Choroid plexus epithelial cell (primary cell): Measurements from ENCODE around the gene LARGE1.
A peak's percentile ranks its signal among the peaks of the same experiment; 100 is the strongest.

ENCODE experiments used
- DNase-seq: peaks from one replicate; pipeline ENCODE4 v3.0.0-alpha.2; 2010; ENCODE audit warnings: low read depth
- H3K4me3 ChIP-seq: 2 replicates; pipeline ENCODE4 v1.5.1; 2011; ENCODE audit warnings: low read depth, mild to moderate bottlenecking, control low read depth, low read length, moderate library complexity
- TF ChIP-seq, protein P1 (sequence below): conservative IDR thresholded peaks from 2 replicates; pipeline ENCODE4 v1.5.1; 2011; ENCODE audit warnings: low read depth, mild to moderate bottlenecking, control low read depth, inconsistent platforms, low read length, moderate library complexity

LARGE1 gene

DNA sequence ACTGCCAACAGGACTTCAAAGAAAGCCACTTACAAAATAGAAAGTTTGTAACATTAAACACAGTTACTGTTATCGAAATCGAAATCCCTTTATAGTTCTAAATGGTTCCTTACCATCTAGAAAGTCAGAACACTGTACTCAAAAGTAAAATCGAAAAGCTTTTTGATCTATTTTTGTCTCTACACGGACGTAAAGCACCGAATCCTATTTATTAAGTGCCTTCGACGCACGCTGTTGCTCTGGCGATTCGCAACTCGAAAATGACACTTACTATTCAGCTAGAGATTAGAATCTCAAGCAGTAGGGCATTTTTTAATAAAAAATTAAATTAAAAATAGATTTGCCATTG lies 78.3 kb downstream of the LARGE1 start:
- H3K4me3 ChIP-seq: no peak overlapping the region
- TF ChIP-seq, protein P1, sequence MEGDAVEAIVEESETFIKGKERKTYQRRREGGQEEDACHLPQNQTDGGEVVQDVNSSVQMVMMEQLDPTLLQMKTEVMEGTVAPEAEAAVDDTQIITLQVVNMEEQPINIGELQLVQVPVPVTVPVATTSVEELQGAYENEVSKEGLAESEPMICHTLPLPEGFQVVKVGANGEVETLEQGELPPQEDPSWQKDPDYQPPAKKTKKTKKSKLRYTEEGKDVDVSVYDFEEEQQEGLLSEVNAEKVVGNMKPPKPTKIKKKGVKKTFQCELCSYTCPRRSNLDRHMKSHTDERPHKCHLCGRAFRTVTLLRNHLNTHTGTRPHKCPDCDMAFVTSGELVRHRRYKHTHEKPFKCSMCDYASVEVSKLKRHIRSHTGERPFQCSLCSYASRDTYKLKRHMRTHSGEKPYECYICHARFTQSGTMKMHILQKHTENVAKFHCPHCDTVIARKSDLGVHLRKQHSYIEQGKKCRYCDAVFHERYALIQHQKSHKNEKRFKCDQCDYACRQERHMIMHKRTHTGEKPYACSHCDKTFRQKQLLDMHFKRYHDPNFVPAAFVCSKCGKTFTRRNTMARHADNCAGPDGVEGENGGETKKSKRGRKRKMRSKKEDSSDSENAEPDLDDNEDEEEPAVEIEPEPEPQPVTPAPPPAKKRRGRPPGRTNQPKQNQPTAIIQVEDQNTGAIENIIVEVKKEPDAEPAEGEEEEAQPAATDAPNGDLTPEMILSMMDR: no peak
- DNase-seq: no peak

DNA sequence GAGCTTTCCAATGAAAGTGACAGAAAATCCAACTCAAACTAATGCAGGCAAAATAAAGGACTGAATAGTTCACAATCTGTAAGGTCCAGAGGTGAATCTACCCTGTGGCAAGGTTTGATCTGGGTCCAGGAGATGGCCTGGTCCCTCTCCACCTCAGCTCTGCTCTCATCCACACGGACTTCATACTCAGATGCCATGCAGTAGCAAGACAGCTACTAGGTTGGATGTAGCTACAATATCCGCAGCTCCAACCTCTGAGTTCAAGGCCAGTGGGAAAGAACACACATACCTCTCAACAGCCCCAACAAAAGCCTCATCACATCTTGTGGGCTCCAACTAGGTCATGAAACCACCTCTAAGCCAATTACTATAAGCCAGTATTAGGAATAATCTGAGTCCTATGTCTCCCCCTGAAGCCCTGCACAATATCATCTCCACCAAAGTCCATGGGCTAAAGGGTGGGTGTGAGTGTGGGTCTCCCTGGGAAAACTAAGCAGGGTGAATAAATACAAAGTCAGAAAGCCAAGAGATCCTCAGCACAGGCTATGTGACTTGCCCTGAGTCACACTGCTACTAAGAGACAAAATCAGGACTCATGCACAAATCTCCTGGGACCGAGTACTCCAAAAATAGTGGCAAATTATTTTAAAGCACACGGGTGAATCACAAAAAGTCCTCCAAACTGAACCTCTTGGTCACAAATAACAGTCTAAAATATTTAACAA lies 78.8 kb downstream of the LARGE1 start:
- no peak overlapping the region for H3K4me3 ChIP-seq
- TF ChIP-seq, protein P1: no peak
- no peak for DNase-seq

DNA sequence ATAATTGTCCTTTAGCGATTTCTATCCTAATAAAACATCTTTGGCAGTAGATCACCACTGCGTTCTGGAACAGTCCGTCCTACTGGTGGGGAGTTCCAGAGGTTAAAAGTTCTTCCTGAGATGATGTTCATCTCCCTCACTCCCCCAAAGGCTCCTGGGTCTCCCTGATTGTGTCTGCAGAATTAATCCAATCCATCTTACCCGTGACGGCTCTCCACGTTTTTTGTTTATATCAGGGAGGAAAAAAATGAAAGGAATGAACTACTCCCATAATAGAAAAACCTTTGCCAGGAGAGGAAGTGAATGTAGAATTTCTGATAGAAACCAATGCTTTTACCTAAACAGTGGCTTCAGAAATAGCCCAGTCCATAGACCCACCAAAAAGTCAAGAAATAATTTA lies 81.6 kb downstream of the LARGE1 start:
- no peak overlapping the region for H3K4me3 ChIP-seq
- TF ChIP-seq, protein P1: no peak
- DNase-seq: no peak

DNA sequence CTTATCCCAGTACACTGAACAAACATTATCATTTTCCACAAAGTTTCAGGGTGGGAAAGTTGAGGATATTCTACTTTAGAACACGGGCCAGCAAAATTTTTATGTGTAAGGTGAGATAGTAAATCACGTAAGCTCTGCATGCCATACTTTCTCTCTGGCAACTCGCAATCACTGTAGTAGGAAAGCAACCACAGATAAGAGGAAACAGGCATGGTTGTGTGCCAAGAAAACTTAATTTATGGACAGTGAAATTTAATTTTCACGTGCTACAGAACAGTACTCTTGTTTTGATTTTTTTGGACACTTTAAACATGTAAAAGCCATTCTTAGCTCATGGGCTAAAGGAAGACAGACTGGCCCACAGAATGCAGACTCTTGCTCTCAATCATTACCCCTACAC lies 82.5 kb downstream of the LARGE1 start:
- DNase-seq: no peak
- no peak overlapping the region for H3K4me3 ChIP-seq
- TF ChIP-seq, protein P1: no peak

DNA sequence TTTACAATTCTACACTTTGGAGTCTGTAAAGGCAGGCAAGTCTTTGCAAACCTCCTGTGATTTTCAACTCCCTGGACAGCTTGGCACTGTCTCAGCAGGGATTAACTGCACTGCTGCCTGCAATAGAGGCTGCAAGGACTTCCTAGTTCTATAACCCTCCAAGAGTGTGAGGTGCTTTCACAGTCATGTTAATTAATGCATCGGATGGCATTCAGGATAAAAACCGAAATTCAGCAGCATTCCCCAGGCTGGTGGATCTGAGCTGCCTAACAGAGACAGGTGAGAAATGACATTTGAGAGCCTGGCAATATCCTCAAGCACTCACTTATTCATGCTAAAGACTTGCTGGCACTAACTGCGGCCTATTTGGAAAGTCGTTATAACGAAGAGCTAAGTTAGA lies 85.0 kb downstream of the LARGE1 start:
- H3K4me3 ChIP-seq: no peak overlapping the region
- TF ChIP-seq, protein P1: no peak
- DNase-seq: no peak

DNA sequence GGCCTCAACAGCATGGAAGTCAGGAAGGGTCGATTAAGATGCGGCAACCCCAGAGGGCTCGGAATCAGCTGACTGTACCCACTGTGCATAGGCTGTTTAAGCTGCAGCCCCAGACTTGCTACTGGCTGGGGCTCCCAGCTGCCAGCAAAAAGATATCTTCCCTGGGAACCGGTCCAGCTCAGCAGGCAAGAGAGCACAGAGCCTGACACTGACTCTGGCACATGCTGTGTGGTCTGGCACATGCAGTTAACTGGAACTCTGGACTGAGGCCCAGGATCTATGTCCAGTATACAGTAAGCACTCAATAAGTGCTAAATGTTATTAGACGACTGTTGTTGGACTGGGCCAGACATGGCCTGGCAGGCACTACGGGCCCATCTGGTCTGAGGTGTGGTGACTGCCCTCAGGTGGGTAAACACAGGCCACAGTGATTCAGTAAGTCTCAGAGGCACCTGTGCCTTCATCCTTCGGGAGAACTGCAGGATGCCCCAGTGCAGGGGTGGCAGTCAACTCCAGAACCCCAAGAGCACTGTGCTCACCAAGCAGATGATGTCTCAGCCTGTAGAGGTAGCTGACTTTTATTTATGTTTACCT lies 87.6 kb downstream of the LARGE1 start:
- TF ChIP-seq, protein P1: no peak
- H3K4me3 ChIP-seq: no peak overlapping the region
- peak; percentile 68 for DNase-seq

DNA sequence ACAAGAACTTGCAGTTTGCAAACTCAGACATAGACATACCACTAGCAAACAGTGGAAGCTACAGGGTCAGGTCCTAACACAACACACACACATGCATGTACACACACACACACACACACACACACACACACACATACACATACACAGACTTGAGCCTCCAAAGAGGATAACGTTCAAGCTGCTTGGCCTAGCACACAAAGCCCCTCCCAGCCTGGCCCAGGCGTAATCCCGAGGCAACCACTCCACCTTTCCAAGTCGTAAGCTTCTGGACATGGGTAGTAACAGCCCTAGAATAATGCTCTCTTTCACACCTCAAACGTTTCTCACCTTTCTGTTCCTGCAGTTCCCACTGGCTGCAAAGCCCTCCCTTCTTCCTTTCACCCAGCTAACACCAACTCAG lies 88.6 kb downstream of the LARGE1 start:
- TF ChIP-seq, protein P1: no peak

More for the DNA sequence above, 88.6 kb downstream of the LARGE1 start:
- DNase-seq: no peak
- no peak overlapping the region for H3K4me3 ChIP-seq
